ENCODE measurements around the gene PMAIP1. TPM values are rescaled to one million over a fixed set of nuclear protein-coding genes. Genes with fewer than 3 reads are reported as not detected.
"Not testable (repeated sequence)": the region's sequence is repeated elsewhere in the genome, so short reads cannot be mapped to it uniquely, and the experiment has no call there.

Gene PMAIP1
- total RNA-seq, 4 donors from 2014 or later: 11.8 to 34.3 (median 20.8) TPM

GRCh38 chr18:59881728-59882656 is 17.8 kb upstream of the PMAIP1 start:
- 36 to 37% methylated on average over 11 of the region's 11 CpGs for WGBS, 2 donors
- no peak for DNase-seq (ENCODE audit: low spot score in 2 of 2)
- H3K4me3 ChIP-seq (ENCODE audit: low read depth, poor library complexity, severe bottlenecking): no peak overlapping the region
- intact Hi-C loops (cut with DNase I; ENCODE audit: low total_unique reads): no loop called here
- no peak for TF ChIP-seq CTCF (IDR thresholded peaks at IDR 0.05)
- TF ChIP-seq POLR2A (IDR thresholded peaks at IDR 0.05): no peak

GRCh38 chr18:59884351-59884750 is 15.4 kb upstream of the PMAIP1 start:
- TF ChIP-seq CTCF (IDR thresholded peaks at IDR 0.05) (no peak), POLR2A (IDR thresholded peaks at IDR 0.05) (no peak)
- no peak overlapping the region for H3K4me3 ChIP-seq (ENCODE audit: low read depth, poor library complexity, severe bottlenecking)
- intact Hi-C loops (cut with DNase I; ENCODE audit: low total_unique reads): no loop called here
- 74 to 82% methylated on average over 2 of the region's 2 CpGs for WGBS, 2 donors
- no peak for DNase-seq (ENCODE audit: low spot score in 2 of 2)

- WGBS, 2 donors: 43 to 46% methylated on average over 6 of the region's 6 CpGs
- no peak for DNase-seq (ENCODE audit: low spot score in 2 of 2)
- no peak overlapping the region for H3K4me3 ChIP-seq (ENCODE audit: low read depth, poor library complexity, severe bottlenecking)
- TF ChIP-seq CTCF (IDR thresholded peaks at IDR 0.05) (no peak), POLR2A (IDR thresholded peaks at IDR 0.05) (no peak)
- intact Hi-C loops (cut with DNase I; ENCODE audit: low total_unique reads): no loop called here
Observed at GRCh38 chr18:59885579-59886163, 14.1 kb upstream of the PMAIP1 start.

- WGBS, 2 donors: 83 to 87% methylated on average over 3 of the region's 3 CpGs
Observed at GRCh38 chr18:59886399-59886798, 13.4 kb upstream of the PMAIP1 start.

GRCh38 chr18:59892123-59892522 is 7.7 kb upstream of the PMAIP1 start:
- WGBS, 2 donors: 89 to 93% methylated on average over 3 of the region's 3 CpGs
- H3K4me3 ChIP-seq (ENCODE audit: low read depth, poor library complexity, severe bottlenecking): no peak overlapping the region
- DNase-seq (ENCODE audit: low spot score in 2 of 2): no peak
- TF ChIP-seq POLR2A (IDR thresholded peaks at IDR 0.05): no peak
- TF ChIP-seq CTCF (IDR thresholded peaks at IDR 0.05): no peak
- intact Hi-C loops (cut with DNase I; ENCODE audit: low total_unique reads): no loop called here

More at GRCh38 chr18:59886399-59886798, 13.4 kb upstream of the PMAIP1 start:
- H3K4me3 ChIP-seq (ENCODE audit: low read depth, poor library complexity, severe bottlenecking); DNase-seq (ENCODE audit: low spot score in 2 of 2); intact Hi-C loops (cut with DNase I; ENCODE audit: low total_unique reads): not testable (repeated sequence)

- H3K4me3 ChIP-seq (ENCODE audit: low read depth, poor library complexity, severe bottlenecking): no peak overlapping the region
- 80 to 81% methylated on average over 6 of the region's 6 CpGs for WGBS, 2 donors
- no peak for DNase-seq (ENCODE audit: low spot score in 2 of 2)
- no peak for TF ChIP-seq POLR2A (IDR thresholded peaks at IDR 0.05)
- intact Hi-C loops (cut with DNase I; ENCODE audit: low total_unique reads): loop anchor here (2.0 kb wide), 1 partner anchor 27 kb away; no protein-coding TSS in a partner anchor
Observed at GRCh38 chr18:59893971-59894370, 5.8 kb upstream of the PMAIP1 start.
